SK-N-SH (cell line): ENCODE results near the gene PAX3. TPM values are rescaled to one million over a fixed set of nuclear protein-coding genes. Genes with fewer than 3 reads are reported as not detected.

Experiments
- polyA plus RNA-seq, 3 experiments: library from polyadenylated mRNA; depleted of rRNA; stranded (reverse); fragments of >200 nt; gene quantifications; 2 replicates each; pipeline ENCODE4 v1.2.3, GENCODE V29; 2012

Gene PAX3
- polyA plus RNA-seq, 1 of the 3 experiments (the other 2 are of a cell fraction) = not detected

Other genes with a start within 250 kb of the PAX3 start
- gene SGPP2, start 125.5 kb upstream of the PAX3 start, polyA plus RNA-seq (2012; rRNA removed) = 0.03 TPM in 2 replicates